GM21528 (cell line): ENCODE data around the gene VSX1.

Experiments used
- ATAC-seq: cut with Tn5 transposase; IDR thresholded peaks from one replicate; pipeline ENCODE4 v1.9.1; 2021; ENCODE audit warnings: mild to moderate bottlenecking, moderate library complexity; ENCODE audit not compliant: unreplicated experiment, low FRiP score

The VSX1 gene

DNA sequence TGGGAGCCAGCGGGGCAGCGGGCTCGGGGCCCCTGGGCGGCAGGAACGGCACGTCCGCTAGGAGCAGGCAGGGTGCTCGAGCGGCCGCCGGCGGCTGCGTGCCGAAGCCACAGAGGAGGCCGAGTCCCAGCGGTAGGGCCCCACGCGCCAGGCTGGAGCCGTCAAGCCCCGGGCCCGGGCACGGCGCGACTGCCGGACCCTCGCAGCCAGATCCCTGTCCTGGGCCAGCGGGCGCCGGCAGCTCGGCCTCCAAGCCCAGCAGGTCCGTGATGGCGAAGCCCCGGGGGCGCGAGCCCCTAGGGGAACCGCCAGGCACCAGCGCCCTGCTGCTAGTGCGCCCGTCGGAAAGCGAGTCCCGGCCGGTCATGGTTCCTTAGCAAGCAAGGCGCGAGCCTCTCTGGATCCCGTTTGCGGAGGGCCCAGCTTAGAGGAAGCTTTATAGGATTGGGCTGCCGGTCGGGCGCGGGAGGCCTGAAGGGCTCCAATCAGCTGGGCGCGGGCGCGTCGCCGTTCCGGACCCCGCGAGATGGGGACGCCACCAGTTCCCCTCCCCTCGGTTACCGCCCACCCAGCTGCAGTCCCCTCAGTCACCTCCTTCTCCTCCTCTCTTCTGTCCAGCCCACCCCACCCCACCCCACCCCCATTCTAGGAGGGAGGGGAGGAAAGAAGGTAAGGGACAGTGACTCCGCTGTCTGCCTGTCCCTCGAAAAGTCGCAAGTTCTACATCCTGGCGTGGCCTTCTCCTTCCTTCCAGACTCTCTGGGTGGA lies at the start of gene VSX1:
VSX1 (minus strand) TSS at position 412 of the 768 bp plus-strand sequence; CDS start at position 367, 45 bp downstream.
- no peak for ATAC-seq

DNA sequence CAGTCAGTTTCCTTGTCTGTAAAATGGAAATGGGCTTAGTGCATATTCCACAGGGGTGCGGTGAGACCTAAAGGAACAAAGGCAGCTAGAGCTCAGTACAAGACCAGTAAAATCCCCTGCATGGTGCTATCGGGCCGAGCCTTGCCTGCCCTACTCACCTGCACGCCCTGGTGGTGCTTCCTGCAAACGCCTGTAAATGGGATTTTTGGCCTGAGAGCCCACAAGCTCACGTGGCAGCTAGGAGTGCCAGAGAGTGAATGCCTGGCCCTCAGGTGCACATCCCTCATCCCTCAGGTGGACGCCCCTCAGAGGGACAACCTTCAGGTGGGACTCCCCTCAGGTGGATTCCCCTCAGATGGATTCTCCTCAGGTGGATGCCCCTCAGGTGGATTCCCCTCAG lies 48.0 kb upstream of the VSX1 start:
- no peak for ATAC-seq

DNA sequence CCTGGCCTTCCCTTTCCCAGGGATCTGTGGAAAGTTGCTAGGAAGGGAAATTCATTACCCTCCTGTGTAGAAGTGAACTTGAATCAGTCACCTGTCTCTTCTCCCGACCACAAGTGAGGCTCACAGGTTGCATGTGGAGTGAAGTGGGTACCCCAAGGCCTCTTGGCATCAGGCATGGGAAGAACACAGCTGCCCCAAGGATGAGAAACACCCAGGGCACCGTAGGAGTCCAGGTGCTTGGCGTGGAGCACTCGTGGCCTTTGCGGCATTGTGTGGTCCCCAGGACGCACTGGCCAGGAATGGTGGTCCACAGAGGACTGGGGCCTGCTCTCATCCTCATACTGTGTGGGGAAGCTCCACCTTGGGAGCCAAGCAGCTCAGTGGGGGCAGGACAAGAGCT lies 47.5 kb upstream of the VSX1 start:
- no peak for ATAC-seq

DNA sequence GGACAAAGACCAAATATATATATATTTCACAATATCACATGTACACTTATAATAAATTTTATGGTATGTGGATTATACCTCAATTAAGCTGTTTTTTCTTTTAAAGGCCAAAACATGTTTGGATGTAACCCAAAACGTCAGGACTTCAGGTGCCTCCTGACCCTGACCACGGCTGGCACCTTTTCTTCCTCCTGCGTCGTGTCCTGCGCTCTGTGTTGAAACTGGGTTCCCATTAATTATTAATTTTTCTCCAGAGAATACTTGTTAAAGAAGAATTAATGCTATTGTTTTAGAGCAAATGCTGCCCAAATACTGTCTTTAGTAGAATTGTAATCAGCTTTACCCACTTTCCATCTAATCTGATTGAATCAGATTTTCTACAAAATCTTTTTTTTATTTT lies 46.7 kb upstream of the VSX1 start:
- no peak for ATAC-seq

DNA sequence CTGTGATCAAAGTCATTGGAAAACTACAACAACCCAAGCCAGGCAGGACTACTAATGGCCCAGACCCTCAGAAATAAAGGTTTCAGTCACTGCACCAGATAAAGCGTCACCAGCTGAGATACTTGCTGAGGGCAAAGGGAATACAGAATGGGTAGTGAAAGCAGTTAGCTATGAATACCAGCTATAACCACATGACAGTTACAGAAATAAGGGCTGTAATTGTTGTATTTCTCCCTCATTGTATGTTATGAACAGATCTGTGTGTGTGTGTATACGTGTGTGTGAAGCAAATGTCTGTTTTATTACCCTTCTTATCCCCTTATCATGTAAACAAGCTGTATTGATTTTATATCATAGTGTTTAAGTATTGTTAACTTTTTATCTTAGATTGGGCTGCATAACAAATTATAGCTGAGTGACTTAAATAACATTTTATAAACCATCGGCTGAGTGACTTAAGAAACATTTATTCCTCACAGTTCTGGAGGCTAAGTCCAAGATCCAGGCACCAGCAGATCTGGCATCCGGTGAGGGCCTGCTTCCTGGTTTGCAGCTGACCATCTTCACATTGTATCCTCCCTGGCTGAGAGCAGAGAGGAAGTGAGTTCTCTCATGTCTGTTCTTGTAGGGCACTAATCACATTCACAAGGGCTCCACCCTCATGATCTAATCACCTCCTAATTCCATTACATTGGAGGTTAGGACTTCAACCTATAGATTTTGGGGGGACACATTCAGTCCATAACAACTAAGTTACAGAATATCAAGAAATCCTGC lies 46.0 kb upstream of the VSX1 start:
- no peak for ATAC-seq

DNA sequence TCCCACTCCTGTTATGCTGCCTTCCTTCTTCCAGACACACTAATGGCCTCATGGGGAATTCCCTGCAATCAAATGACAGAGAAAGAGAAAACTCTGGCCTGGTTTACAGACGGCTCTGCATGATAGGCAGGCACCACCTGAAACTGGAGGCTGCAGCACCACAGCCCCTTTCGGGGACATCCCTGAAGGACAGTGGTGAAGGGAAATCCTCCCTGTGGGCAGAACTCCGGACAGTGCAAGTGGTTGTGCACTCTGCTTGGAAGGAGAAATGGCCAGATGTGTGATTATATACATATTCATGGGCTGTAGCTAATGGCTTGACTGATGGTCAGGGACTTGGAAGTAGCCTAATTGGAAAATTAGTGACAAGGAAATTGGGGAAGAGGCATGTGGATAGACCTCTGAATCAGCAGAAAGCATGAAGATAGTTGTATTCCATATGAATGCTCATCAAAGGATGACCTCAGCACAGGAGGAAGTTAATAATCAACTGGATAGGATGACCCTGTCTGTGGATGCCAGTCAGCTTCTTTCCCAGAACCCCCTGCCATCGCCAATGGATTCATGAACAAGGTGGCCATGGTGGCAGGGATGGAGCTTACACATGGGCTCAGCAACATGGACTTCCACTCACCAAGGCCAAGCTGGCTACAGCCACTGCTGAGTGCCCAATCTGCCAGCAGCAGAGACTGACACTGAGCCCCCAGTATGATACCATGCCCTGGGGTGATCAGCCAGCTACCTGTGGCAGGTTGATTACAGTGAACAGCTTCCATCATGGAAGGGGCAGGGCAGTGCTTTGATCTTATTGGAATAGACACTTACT lies 44.5 kb upstream of the VSX1 start:
- ATAC-seq: no peak

DNA sequence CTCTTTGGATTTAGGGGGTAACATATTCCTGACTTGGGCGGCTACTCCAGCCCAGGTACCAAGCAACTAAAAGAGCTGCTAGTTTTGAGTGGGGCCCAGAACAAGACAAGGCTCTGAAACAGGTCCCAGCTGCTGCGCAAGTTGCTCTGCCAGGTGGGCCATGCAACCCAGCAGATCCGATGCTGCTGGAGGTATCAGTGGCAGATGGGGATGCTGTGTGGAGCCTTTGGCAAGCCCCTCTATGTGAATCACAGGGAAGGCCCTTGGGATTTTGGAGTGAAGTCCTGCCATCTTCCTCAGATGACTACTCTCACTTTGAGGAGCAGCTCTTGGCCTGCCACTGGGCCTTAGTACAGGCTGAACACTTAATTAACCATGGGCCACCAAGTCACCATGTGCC lies 43.7 kb upstream of the VSX1 start:
- ATAC-seq: no peak

DNA sequence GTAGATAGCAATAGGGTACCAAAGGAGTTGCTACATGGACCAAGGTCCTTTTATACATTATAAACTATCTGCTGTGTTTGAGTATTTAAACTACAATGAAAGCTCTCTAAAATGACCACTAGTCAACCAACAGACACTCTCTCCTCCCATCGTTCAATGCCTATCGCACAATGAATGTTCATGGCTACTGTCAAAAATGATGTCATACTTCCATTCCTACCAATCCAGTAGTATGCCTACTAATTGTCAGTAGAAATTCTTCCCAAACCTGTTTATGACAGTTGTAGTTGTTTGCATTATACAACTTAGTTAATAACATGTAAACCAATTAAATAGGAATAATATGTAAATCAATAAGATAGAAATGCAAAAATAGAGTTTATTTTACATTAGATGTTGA lies 39.0 kb upstream of the VSX1 start:
- no peak for ATAC-seq

DNA sequence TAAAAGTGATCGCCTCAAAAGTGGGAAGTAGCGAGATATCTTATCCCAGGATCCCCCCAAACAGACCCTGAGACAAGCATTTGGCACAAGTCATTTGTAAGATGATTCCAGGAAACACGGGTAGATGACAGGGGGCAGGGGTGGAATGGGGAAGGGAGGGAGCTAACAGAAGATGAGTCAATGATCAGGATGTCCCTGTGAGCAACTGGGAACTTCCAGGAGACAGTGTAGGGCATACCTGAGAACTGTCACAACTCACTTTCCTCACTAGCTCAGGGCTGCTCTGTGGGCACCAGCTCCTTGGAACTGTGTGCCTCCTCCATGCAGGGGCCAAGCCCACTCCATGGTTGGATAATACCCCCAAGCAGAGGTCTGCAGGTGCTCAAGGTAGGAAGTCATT lies 38.5 kb upstream of the VSX1 start:
- ATAC-seq: no peak

DNA sequence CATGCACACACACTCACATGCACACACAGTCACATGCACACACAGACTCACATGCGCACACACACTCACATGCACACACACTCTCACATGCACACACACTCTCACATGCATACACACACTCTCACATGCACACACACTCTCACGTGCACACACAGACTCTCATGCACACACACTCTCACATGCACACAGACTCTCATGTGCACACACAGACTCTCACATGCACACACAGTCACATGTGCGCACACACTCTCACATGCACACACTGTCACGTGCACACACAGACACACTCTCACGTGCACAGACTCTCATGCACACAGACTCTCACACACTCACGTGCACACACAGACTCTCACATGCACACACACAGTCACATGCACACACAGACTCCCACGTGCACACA lies 36.6 kb upstream of the VSX1 start:
- no peak for ATAC-seq

DNA sequence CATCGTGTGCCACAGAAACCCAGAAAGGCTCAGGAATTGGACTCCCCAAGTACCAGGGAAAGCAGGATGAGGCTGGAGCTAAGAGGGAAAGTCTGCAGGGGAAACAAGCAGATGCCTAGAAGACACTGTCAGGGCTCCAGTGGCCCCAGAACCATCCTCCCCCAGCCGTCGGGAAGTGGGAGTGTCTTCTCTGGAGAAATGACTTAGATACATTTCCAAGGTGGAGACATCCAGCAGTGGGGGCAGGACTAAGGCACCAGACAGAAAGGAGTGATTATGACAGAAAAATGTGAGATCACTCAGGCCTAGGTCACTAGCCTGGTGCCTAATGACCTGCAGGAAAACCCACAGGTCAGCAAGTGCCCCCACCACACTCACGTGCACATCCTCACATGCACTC lies 36.0 kb upstream of the VSX1 start:
- no peak for ATAC-seq

DNA sequence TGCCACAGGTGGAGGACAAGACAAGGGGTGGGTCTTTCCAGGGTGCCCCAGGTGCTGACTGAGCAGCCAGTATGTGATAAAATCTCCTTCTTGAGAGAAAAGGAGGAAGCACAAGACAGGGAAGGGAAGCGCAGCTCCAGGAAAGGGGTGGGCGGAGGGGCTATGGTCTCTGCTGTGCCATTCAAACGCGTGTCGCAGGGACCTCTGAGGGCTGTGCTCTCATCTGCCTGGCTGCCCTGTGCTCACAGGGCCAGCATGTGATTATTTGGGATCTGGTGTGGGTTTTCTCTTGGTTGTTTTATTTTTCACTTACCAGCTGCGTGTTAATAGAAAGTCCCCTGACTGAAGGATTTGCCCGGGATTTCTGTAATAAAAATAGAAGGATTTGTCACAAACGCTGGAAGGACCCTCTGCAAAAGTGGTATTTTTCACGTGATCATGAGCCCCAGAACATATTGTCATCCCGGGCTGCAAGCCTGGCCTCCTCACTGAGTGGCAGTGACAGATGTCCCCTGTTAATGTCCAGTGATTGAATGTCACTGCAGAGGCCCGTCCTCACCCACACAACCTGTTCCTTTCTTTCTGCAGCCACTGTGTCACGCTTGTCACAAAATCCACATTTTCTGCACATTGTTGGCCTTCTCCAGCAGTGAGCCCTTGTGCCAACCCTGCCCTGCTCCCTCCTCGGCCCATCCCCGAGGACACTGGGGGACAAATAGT lies 35.0 kb upstream of the VSX1 start:
- no peak for ATAC-seq

DNA sequence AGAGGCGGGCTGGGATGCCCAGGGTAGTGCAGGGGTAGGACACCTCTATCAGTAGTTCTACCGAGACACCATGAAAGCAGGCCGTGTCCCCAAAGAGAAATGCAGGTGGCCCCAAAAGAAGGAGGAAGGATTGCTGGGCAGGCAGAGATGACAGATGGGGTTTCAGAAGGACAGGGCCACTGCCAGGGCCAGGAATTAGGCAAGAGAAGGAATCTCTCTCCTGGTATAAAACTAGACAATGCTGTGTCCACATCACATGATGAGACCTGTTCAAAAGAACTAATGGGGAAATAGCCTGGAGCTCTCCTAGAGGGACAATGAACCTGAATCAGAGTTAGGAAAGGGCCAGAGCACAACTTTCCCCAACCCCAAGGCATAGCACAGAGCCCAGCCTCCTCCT lies 21.6 kb upstream of the VSX1 start:
- no peak for ATAC-seq

DNA sequence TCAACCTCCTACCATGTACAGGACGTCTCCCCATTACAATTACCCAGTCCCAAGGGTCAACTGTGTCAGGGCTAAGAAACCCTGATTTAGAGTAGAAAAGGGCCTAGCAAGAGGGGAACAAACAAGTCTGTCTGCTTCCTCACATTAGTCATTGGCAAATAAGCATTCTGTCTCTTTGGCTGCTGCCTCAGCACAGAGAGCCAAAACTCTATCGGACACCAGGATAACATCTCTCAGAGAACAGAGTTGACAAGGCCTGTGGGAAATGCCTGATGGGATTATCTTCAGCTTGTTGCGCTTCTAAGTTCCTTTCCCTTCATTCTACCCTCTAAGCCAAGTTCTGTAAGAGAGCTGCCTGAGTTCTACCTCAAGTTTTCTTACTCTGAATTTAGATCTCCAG lies 19.0 kb upstream of the VSX1 start:
- no peak for ATAC-seq

DNA sequence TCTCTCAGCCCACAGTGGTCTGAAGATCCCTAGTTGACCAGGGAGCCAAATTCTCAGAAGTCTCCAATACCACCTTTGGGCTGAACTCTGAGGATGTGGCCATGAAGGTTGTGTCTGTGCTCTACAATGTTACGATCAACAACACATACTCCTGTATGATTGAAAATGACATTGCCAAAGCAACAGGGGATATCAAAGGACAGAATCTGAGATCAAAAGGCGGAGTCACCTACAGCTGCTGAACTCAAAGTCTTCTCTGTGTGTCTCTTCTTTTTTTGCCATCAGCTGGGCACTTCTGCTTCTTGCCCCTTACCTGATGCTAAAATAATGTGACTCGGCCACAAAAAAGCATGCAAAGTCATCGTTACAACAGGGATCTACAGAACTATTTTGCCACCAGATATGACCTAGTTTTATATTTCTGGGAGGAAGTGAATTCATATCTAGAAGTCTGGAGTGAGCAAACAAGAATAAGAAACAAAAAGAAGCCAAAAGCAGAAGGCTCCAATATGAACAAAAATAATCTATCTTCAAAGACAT lies 17.7 kb upstream of the VSX1 start:
- ATAC-seq: no peak

DNA sequence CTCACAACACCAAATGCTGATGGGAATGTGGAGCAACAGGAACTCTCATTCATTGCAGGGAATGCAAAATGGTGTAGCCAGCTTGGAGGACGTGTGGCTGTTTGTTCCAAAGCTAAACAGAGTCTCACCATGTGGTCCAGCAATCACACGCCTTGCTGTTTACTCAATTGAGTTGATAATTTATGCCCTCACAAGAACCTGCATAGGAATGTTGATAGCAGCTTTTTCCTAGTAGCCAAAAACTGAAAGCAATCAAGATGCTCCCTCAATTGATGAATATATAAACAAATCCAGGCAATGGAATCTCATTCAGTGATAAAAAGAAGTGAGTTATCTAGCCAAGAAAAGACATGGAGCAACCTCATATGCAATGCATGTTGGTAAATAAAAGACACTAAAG lies 15.6 kb upstream of the VSX1 start:
- no peak for ATAC-seq

DNA sequence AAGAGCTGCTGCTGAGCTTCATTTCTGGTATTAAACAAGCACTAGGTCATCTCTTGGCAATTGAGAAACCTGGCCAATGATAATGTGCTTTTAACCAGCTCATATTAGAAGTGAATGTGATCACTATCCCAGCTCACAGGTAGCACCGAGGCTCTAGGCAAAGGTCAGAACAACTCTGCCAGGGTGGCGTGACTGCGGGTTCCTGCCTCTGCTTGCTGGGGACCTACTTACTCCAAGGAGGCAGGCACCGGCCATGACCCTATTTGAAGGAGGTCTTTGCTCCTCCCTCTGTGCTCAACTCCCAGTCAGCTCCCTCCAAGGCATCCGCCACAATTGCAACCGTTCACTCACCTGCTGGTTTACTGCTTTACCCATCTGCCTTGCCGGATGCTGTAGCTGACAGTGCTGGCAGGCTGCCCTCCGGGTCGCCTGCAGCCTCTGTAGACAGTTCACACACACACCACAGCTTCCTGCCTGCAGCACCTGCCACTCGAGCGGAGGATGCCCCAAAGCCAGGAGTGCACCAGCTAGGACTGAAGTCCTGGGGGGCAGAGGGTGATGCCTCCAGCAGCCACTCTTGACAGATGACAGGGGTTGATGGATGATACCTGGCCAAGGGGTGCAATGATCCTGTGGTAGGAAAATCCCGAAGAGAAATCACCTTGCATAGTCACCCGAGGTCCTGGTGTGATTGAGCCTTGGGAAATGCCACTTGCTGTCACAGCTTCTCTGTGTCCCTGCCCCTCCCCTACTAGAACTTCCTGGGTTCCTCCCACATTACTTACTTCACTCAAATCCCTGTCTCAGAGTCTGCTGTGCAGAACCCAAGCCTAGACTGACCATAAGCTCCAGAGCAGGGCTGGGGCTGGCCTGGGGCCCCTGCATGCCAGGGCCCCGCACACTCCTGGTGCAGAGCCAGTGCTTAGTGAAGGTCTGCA lies 8.8 kb upstream of the VSX1 start:
- ATAC-seq: peak; percentile 53

DNA sequence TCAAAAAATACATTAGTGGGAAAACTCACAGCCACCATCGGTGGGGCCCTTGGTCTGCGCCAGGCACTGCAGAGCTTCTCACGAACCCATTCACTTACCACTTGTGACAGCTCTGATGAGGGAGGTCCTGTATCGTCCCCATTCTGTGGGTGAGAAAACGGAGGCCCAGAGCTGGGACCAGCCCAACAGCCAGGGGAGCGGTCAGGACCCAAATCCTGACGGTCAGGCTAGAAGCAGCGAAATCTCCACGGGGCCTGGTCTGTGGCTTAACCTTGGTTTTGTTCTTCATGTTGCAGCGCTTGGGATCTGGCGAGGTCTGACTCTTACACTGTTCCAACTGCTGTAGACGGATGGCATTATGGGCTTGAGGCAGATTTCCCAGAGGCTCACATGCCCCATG lies 7.7 kb upstream of the VSX1 start:
- no peak for ATAC-seq

DNA sequence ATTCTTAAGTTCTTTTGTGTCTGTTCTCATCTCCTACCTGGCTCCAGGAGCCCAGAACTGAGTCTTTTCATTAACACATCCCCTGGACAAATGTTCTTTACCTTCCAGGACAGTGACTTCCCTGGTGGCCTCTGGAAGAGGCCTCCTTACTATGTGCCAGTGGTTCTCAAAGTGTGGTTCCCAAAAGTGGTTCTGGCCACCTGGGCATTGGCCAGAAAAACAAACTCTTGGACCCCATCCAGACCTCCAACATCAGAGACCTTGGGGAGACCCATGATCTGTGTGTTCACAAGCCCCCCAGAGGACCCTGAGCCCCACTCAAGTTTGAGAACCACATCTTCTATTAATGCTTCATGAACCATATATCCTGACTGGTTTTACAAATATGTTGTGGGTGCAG lies 7.2 kb upstream of the VSX1 start:
- ATAC-seq: no peak
